Measurements from ENCODE around the gene DNAJB11.

Gene DNAJB11

DNA sequence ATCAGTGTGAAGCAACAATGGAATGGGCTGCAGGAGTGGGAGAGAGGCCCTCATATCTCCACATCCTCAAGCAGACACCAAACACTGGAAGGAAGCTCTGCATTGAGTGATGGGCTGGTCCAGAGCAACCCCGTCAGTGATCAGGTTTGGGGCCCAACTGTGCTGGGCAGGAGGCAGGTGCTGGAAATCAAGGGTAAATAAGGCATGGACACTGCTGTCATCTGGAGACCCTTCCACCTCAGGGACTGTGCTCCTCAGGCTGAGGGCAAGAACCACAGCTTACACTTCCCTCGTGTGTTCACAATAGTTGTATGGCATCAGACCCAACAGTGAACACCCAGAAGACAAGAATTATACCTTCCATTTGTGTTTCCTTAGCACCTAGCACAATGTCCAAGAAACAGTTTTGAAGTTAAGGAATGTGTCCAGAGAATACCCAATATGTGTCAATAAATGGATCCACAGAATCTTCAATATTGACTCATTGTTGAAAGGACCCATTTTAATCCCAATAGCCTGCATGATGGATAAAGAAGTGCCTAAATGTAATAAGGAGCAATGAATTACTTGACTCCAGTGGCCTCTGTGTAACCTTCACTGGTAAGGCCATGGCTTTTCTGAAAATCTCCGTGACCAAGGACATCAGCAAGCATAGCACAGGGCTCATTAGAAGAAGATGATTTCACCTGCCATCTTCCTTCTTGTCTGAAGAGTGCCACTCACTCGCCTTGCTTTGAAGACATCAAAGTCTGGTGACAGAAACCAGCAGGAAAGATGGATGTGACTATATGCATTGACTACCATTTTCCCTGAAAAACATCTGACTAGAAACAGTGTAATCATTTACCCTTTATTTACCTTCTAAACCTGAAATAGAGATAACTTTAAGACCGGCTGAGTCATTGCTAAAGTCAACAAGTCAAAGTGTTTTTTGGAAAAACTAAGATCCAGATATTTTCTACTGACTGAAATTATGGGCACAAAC is 35.3 kb downstream of the DNAJB11 start:
- H3K4me1 ChIP-seq (ENCODE audit: insufficient read depth, insufficient read length): peaks cover 3% of the 10 kb centered on the region
- no peaks in the 10 kb centered on the region for H3K27me3 ChIP-seq (ENCODE audit: insufficient read depth, insufficient read length)
- H3K36me3 ChIP-seq (ENCODE audit: insufficient read depth, insufficient read length, low read length): no peaks in the 10 kb centered on the region
- TF ChIP-seq YY1 (IDR thresholded peaks at IDR 0.05; ENCODE audit: insufficient read depth, insufficient read length): no peak
- no peak for TF ChIP-seq SUZ12 (IDR thresholded peaks at IDR 0.05; ENCODE audit: extremely low read depth, insufficient read depth, insufficient read length)
- TF ChIP-seq ZNF274 (IDR thresholded peaks at IDR 0.05; ENCODE audit: low read depth, low read length): no peak
- H3K9me3 ChIP-seq (ENCODE audit: insufficient read depth, low read length): no peaks in the 10 kb centered on the region
- DNase-seq (ENCODE audit: low read depth, low spot score): no peak
- no peak overlapping the region for H3K9ac ChIP-seq (ENCODE audit: insufficient read length, low read depth)
- no peak overlapping the region for H3K4me3 ChIP-seq (ENCODE audit: insufficient read length, low read depth)

GRCh38 chr3:186608624-186609215 is 38.2 kb downstream of the DNAJB11 start:
- H3K4me3 ChIP-seq (ENCODE audit: insufficient read length, low read depth): no peak overlapping the region
- H3K9me3 ChIP-seq (ENCODE audit: insufficient read depth, low read length): no peaks in the 10 kb centered on the region
- no peak overlapping the region for H3K9ac ChIP-seq (ENCODE audit: insufficient read length, low read depth)
- DNase-seq (ENCODE audit: low read depth, low spot score): no peak
- no peaks in the 10 kb centered on the region for H3K4me1 ChIP-seq (ENCODE audit: insufficient read depth, insufficient read length)
- TF ChIP-seq ZNF274 (IDR thresholded peaks at IDR 0.05; ENCODE audit: low read depth, low read length) (no peak), YY1 (IDR thresholded peaks at IDR 0.05; ENCODE audit: insufficient read depth, insufficient read length) (no peak), SUZ12 (IDR thresholded peaks at IDR 0.05; ENCODE audit: extremely low read depth, insufficient read depth, insufficient read length) (no peak)
- no peaks in the 10 kb centered on the region for H3K36me3 ChIP-seq (ENCODE audit: insufficient read depth, insufficient read length, low read length)
- H3K27me3 ChIP-seq (ENCODE audit: insufficient read depth, insufficient read length): no peaks in the 10 kb centered on the region

GRCh38 chr3:186609247-186609868 is 38.8 kb downstream of the DNAJB11 start:
- DNase-seq (ENCODE audit: low read depth, low spot score): no peak

DNA sequence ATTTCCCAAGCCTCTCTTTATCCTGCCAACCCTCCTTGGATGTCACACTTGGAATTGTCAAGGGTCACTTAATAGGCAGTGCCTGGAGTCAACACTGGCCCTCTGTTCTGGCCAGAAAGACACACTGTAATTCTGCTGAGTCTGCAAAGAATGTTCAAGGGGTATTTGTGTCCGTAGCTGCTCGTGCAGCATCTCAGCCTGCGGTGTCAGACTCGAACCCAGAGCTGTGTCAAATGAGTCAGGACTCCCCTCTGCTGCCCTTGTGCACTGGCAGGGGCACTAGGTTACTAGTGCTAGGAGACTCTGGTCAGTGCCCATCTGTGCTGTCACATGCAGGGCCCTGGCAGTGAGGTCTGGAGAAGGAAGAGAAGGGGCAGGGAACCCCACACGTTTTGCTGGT is 41.5 kb downstream of the DNAJB11 start:
- Histone ChIP-seq H3K4me3 (ENCODE audit: insufficient read length, low read depth) (no peak overlapping the region), H3K4me1 (ENCODE audit: insufficient read depth, insufficient read length) (no peaks in the 10 kb centered on the region), H3K36me3 (ENCODE audit: insufficient read depth, insufficient read length, low read length) (no peaks in the 10 kb centered on the region), H3K9me3 (ENCODE audit: insufficient read depth, low read length) (no peaks in the 10 kb centered on the region), H3K9ac (ENCODE audit: insufficient read length, low read depth) (no peak overlapping the region), H3K27me3 (ENCODE audit: insufficient read depth, insufficient read length) (peaks cover 2% of the 10 kb centered on the region)
- DNase-seq (ENCODE audit: low read depth, low spot score): no peak
- TF ChIP-seq YY1 (IDR thresholded peaks at IDR 0.05; ENCODE audit: insufficient read depth, insufficient read length): no peak
- TF ChIP-seq ZNF274 (IDR thresholded peaks at IDR 0.05; ENCODE audit: low read depth, low read length): no peak
- TF ChIP-seq SUZ12 (IDR thresholded peaks at IDR 0.05; ENCODE audit: extremely low read depth, insufficient read depth, insufficient read length): no peak

More at GRCh38 chr3:186609247-186609868, 38.8 kb downstream of the DNAJB11 start:
- H3K36me3 ChIP-seq (ENCODE audit: insufficient read depth, insufficient read length, low read length): no peaks in the 10 kb centered on the region
- no peak overlapping the region for H3K9ac ChIP-seq (ENCODE audit: insufficient read length, low read depth)
- H3K4me3 ChIP-seq (ENCODE audit: insufficient read length, low read depth): no peak overlapping the region
- H3K4me1 ChIP-seq (ENCODE audit: insufficient read depth, insufficient read length): no peaks in the 10 kb centered on the region
- no peaks in the 10 kb centered on the region for H3K9me3 ChIP-seq (ENCODE audit: insufficient read depth, low read length)
- H3K27me3 ChIP-seq (ENCODE audit: insufficient read depth, insufficient read length): no peaks in the 10 kb centered on the region
- no peak for TF ChIP-seq ZNF274 (IDR thresholded peaks at IDR 0.05; ENCODE audit: low read depth, low read length)
- TF ChIP-seq SUZ12 (IDR thresholded peaks at IDR 0.05; ENCODE audit: extremely low read depth, insufficient read depth, insufficient read length): no peak
- no peak for TF ChIP-seq YY1 (IDR thresholded peaks at IDR 0.05; ENCODE audit: insufficient read depth, insufficient read length)

DNA sequence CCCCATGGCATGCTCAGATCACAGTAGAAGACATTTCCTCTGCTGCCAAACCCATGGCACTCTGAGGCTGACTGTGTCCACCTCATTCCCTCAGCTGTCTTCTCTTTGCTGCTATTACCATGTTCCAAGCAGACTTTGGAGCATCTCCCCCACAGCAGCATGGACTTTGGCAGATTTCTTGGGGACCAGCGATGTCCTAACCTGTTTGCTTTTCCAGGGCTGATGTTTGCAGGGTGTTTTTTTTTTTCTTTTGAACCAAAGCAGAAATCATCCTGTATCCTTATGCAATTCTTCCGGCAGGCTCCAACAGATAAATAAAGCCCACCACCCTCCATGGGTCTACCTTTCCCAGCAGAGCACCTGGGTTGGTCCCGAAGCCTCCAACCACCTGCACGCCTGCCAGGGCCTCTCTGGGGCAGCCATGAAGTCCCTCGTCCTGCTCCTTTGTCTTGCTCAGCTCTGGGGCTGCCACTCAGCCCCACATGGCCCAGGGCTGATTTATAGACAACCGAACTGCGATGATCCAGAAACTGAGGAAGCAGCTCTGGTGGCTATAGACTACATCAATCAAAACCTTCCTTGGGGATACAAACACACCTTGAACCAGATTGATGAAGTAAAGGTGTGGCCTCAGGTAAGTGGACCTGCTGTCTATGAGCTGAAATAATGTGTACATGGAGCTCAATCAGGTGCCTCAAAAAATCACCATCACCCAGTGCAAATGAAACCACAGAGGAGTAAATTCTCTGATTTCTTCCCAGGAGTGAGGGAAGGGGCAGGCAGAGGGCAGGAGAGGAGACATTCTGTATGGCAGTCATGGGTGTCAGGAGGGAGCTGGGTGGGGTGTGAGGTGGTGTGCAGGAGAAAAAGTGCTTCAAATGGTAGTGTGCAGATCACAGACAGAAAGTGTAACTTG is 42.5 kb downstream of the DNAJB11 start, which contains the start of gene AHSG:
Gene AHSG (plus strand): TSS at position 340 of the 916 bp plus-strand sequence. CDS start 82 bp downstream, at position 422.
- DNase-seq (ENCODE audit: low read depth, low spot score): no peak
- peaks cover 4% of the 10 kb centered on the region for H3K4me1 ChIP-seq (ENCODE audit: insufficient read depth, insufficient read length)
- H3K9ac ChIP-seq (ENCODE audit: insufficient read length, low read depth): no peak within 1 kb of the TSS
- H3K4me3 ChIP-seq (ENCODE audit: insufficient read length, low read depth): no peak within 1 kb of the TSS
- no peaks in the 10 kb centered on the region for H3K9me3 ChIP-seq (ENCODE audit: insufficient read depth, low read length)
- H3K36me3 ChIP-seq (ENCODE audit: insufficient read depth, insufficient read length, low read length): no peaks in the 10 kb centered on the region
- TF ChIP-seq YY1 (IDR thresholded peaks at IDR 0.05; ENCODE audit: insufficient read depth, insufficient read length): no peak
- no peak for TF ChIP-seq ZNF274 (IDR thresholded peaks at IDR 0.05; ENCODE audit: low read depth, low read length)
- TF ChIP-seq SUZ12 (IDR thresholded peaks at IDR 0.05; ENCODE audit: extremely low read depth, insufficient read depth, insufficient read length): no peak
- peaks cover 11% of the 10 kb centered on the region for H3K27me3 ChIP-seq (ENCODE audit: insufficient read depth, insufficient read length)

- no peak overlapping the region for H3K9ac ChIP-seq (ENCODE audit: insufficient read length, low read depth)
- peaks cover 4% of the 10 kb centered on the region for H3K4me1 ChIP-seq (ENCODE audit: insufficient read depth, insufficient read length)
- H3K4me3 ChIP-seq (ENCODE audit: insufficient read length, low read depth): no peak overlapping the region
- H3K36me3 ChIP-seq (ENCODE audit: insufficient read depth, insufficient read length, low read length): no peaks in the 10 kb centered on the region
- H3K9me3 ChIP-seq (ENCODE audit: insufficient read depth, low read length): no peaks in the 10 kb centered on the region
- peaks cover 18% of the 10 kb centered on the region for H3K27me3 ChIP-seq (ENCODE audit: insufficient read depth, insufficient read length)
- no peak for TF ChIP-seq ZNF274 (IDR thresholded peaks at IDR 0.05; ENCODE audit: low read depth, low read length)
- no peak for TF ChIP-seq SUZ12 (IDR thresholded peaks at IDR 0.05; ENCODE audit: extremely low read depth, insufficient read depth, insufficient read length)
- TF ChIP-seq YY1 (IDR thresholded peaks at IDR 0.05; ENCODE audit: insufficient read depth, insufficient read length): no peak
- DNase-seq (ENCODE audit: low read depth, low spot score): no peak
These were observed 43.2 kb downstream of the DNAJB11 start for GRCh38 chr3:186613637-186614265.

All from NT2/D1 (cell line).